ENCODE measurements around the gene NFATC2IP.
"Not testable (repeated sequence)": the region's sequence is repeated elsewhere in the genome, so short reads cannot be mapped to it uniquely, and the experiment has no call there.

Gene NFATC2IP

DNA sequence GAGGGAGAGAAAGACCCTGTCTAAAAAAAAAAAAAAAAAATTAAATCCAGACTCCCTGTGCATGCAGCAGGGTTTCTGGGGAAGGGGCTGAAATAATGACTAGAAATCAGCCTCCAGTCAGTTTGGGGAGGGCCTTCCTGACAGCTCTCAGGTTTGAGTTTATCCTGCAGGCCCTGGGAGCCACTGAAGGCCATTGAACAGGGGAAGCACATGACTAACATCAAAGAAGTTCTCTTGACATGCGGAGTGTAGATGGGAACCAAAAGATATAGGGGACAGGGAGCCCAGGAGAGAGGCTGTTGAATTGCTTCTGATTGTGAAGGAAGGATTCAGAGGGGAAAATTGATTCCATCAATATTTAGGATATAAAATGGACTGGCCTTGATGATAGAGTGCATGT lies 22.9 kb upstream of the NFATC2IP start:
- no peak for DNase-seq

DNA sequence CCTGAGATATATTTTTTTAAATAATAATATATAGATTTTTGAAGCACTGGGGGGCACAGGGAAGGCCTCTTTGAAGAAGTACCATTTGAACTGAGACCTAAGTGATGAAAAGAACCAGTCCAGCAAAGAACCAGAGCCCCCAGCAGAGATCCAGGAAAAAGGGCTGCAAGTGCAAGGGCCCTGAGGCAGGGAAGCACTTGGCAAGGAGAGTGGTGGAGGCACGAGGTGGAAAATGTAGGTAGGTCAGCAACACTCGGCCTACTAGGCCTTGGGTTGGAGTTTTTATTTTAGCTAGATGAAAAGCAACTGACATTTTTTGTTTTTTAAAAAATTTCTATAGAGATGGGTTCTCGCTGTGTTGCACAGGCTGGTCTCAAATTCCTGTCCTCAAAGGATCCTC lies 20.5 kb upstream of the NFATC2IP start:
- DNase-seq: no peak

DNA sequence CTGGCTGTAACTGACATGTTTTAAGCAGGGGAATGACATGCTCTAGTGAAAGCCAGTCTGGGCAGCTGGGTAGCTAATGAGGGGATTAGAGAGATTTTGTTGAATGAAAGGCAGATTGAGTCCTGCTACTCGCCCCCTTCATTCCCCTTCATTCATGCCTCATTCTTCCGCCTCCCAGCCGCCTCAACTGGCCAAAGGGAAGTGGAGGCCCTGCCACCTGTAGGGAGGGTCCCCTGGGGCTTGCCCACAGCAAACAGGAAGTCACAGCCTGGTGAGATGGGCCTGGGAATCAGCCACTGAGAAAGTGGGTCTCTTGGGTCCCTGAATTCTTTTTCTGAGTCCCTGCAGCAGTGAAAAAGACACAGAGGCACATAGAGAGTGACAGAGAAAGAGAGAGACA lies 20.1 kb upstream of the NFATC2IP start:
- DNase-seq: no peak

DNA sequence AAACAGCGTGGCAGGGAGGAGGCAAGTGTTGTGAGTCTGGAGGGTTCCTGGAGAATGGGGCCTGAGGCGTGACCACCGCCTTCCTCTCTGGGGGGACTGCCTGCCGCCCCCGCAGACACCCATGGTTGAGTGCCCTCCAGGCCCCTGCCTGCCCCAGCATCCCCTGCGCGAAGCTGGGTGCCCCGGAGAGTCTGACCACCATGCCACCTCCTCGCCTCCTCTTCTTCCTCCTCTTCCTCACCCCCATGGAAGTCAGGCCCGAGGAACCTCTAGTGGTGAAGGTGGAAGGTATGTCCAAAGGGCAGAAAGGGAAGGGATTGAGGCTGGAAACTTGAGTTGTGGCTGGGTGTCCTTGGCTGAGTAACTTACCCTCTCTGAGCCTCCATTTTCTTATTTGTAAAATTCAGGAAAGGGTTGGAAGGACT lies 18.9 kb upstream of the NFATC2IP start, which contains the start of gene CD19:
CD19 (plus strand) TSS at position 171 of the 425 bp plus-strand sequence; CDS start at position 201, 30 bp downstream.
- DNase-seq: no peak

GRCh38 chr16:28932339-28933141 lies 18.2 kb upstream of the NFATC2IP start:
- DNase-seq: no peak

- no peak for DNase-seq
Observed at GRCh38 chr16:28933171-28933570, 17.6 kb upstream of the NFATC2IP start.

- no peak for DNase-seq
Observed at GRCh38 chr16:28935346-28935745, 15.4 kb upstream of the NFATC2IP start.

- peak; percentile 77 for DNase-seq
Observed at GRCh38 chr16:28935924-28936783, 14.6 kb upstream of the NFATC2IP start.

DNA sequence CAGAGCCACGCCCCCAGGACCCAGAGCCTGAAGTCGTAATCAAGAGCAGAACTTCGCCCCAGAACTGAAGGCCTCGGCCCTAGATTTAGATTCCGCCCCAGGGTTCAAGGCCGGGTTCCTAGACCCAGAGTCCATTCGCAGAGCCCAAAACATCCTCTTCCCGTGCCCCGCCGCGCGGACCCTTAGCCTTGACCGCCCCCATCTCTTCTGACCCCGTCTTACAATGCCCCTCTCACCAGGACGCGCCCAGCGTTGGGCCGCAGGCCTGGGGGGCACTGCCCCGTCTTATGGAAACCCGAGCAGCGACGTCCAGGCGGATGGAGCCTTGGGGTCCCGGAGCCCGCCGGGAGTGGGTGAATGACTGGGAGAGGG lies 14.0 kb upstream of the NFATC2IP start:
- no peak for DNase-seq

DNA sequence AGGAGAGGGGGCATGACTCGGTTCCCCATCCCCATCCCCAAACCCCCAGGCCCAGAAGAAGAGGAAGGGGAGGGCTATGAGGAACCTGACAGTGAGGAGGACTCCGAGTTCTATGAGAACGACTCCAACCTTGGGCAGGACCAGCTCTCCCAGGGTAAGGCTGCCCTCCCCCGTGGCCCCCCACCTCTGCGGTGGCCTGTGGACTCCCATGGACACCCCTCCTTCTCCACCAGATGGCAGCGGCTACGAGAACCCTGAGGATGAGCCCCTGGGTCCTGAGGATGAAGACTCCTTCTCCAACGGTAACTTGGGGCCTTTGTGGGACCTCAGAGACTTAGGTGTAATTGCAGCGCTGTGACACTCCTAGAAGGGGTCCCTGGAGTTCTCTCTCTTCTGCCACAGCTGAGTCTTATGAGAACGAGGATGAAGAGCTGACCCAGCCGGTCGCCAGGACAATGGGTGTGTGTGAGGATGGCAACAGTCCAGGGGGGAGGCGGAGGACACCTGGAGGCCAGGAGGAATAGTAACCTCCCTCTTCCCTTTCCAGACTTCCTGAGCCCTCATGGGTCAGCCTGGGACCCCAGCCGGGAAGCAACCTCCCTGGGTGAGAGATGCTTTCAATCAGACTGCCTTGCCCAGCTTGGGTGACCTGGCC lies 13.4 kb upstream of the NFATC2IP start:
- no peak for DNase-seq

- DNase-seq: no peak
Observed at GRCh38 chr16:28938721-28939120, 12.0 kb upstream of the NFATC2IP start.

GRCh38 chr16:28939825-28940224 lies 10.9 kb upstream of the NFATC2IP start:
- not testable (repeated sequence) for DNase-seq

DNA sequence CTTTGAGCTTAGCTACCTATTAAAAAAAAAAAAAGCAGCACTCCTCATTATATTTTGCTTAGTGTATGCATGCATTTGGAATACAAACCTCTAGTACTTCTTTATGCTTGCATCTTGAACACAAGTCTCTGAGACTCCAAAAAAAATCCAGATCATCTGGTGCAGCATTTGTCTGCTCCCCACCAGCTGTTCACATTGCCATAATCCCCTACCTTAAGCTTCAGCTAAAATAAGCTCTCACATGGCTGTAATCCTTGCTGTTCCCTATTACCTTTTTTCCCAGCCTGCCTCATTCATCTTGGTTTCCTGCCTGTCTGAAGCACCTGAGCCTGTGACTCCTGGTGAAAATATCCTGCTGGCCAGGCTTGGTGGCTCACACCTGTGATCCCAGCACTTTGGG lies 7.5 kb upstream of the NFATC2IP start:
- no peak for DNase-seq

GRCh38 chr16:28946681-28947080 lies 4.1 kb upstream of the NFATC2IP start:
- DNase-seq: no peak

DNA sequence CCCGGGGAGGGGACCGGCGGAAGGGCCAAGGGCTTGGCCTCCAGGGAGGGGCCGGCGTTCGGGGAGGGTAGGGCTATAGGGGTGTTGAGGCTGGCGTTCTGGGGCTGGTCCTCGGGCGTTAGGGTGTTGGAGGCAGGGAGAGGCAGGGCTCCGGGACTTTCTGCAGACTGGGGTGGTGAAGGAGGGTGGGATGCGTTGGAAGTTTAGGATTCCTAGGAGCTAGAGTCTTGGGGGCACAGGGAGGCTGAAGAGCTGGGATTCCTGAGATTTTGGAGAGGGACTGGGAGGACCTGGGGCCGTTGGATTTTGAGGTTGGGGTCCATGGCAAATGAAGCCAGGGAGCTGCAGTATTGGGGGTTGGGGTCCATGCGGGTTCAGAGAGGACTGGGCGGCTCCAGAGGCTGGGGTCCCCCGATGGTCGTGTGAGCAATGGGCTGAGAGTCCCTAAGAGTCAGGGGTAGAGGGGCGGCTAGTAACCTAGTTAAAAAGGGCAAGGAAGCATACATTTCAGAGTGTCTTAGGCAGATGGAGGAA lies 740 bp downstream of the NFATC2IP start:
- no peak for DNase-seq

GRCh38 chr16:28958216-28958615 lies 7.5 kb downstream of the NFATC2IP start:
- DNase-seq: no peak

DNA sequence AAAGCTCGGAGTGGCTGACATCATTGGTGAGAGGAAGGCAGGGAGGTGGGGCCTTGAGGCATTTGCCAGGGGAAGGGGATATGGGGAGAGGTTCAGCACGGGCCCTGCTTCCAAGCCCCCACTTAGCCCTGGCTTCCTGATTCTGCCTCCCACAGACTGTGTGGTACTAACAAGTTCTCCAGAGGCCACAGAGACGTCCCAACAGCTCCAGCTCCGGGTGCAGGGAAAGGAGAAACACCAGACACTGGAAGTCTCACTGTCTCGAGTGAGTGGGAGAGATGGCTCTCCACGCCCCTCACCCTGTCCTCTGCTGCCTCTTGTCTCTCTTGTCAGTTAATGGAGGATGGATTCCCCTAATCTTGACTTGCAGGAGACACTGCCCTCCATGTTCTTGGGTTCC lies 8.1 kb downstream of the NFATC2IP start:
- no peak for DNase-seq

DNA sequence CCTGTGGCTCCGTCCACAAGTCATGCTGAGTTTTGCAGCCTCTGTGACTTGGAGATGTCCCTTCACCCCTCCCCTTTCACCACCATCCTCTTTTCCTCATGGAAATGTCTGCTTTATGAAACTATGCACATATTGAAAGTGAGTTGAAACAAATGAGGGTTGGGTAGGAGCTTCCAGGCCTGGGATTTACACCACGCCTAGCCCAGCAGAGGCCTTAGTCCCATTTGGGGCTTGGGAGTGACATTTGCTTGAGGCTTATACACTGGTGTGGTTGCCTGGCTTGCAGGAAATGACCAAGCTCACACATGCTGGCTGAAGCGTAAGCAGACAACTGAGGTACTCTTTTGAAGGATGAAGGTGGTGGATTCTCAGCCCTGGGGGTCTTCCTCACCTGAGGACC lies 13.3 kb downstream of the NFATC2IP start:
- no peak for DNase-seq

GRCh38 chr16:28964496-28964895 lies 13.8 kb downstream of the NFATC2IP start:
- DNase-seq: no peak

GRCh38 chr16:28967156-28967555 lies 16.4 kb downstream of the NFATC2IP start:
- no peak for DNase-seq

DNA sequence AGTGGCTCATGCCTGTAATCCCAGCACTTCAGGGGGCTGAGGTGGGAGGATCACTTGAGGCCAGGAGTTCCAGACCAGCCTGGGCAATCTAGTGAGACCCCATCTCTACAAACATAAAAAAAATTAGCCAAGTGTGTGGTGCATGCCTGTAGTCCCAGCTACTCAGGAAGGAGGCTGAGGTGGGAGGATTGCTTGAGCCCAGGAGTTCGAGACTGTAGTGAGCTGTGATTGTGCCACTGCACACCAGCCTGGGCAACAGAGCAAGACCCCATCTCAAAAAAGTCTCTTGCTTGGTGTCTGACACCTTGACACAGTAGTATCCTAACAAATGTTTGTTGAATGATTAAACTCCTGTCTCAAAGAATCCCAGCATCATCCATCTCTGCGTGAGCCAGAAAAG lies 19.0 kb downstream of the NFATC2IP start:
- DNase-seq: not testable (repeated sequence)

- no peak for DNase-seq
Observed at GRCh38 chr16:28974007-28974436, 23.3 kb downstream of the NFATC2IP start.
